ENCODE results near the gene LYG1.

LYG1 gene

GRCh38 chr2:99285526-99285925, 15.5 kb downstream of the LYG1 start:
- TF ChIP-seq CTCF (IDR thresholded peaks at IDR 0.05) = no peak

- no peak for TF ChIP-seq CTCF (IDR thresholded peaks at IDR 0.05)
Observed at GRCh38 chr2:99279969-99280695, 20.9 kb downstream of the LYG1 start.

- TF ChIP-seq CTCF (IDR thresholded peaks at IDR 0.05) = no peak
Observed at GRCh38 chr2:99278793-99279291, 22.2 kb downstream of the LYG1 start.

GRCh38 chr2:99275882-99276281, 25.1 kb downstream of the LYG1 start:
- TF ChIP-seq CTCF (IDR thresholded peaks at IDR 0.05) = no peak

GRCh38 chr2:99261242-99261641, 39.8 kb downstream of the LYG1 start:
- TF ChIP-seq CTCF (IDR thresholded peaks at IDR 0.05) = no peak

- no peak for TF ChIP-seq CTCF (IDR thresholded peaks at IDR 0.05)
Observed at GRCh38 chr2:99260184-99260583, 40.8 kb downstream of the LYG1 start.

GRCh38 chr2:99259465-99259864, 41.5 kb downstream of the LYG1 start:
- no peak for TF ChIP-seq CTCF (IDR thresholded peaks at IDR 0.05)

- TF ChIP-seq CTCF (IDR thresholded peaks at IDR 0.05) = no peak
Observed at GRCh38 chr2:99256677-99257076, 44.3 kb downstream of the LYG1 start.

Measured in LNCAP (cell line).